ENCODE results near the gene LRRC4B. TPM values are rescaled to one million over a fixed set of nuclear protein-coding genes. Genes with fewer than 3 reads are reported as not detected.
A peak's percentile ranks its signal among the peaks of the same experiment; 100 is the strongest.

Gene LRRC4B
- total and polyA plus RNA-seq, 2 of the 13 experiments (the other 11 are each of a cell fraction or from before 2014, with no cell fraction given): not detected

DNA sequence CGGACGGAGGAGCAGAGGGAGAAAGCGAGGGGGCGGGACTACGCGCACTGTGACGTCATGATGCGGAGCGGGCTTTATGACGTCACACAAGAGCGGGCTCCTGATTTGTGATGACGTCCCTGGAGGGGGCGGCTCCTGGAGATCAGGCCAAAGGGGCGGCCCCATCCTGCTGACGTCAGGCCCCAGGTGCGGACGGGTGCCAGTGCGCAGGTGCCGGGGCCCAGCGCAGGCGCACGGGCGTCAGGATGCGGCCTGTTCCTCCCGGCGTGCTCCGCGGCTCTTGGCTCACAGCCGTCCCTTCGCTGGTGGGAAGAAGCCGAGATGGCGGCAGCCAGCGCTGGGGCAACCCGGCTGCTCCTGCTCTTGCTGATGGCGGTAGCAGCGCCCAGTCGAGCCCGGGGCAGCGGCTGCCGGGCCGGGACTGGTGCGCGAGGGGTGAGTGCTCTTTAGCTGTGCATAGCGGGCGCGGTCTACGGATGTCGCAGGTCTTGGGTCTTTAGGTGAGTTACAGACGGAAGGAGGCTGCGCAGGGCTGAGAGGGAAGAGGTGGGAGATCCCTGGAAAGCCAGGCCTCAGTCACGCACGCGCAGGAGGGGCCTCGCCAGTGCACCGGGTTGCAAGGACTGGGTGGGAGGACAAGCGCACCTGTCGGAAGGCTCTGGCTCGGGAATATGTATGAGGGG is 91.9 kb downstream of the LRRC4B start, which contains the start of the genes EMC10 and GARIN5A:
EMC10 (plus strand) TSS at position 284 of the 683 bp plus-strand sequence; CDS start at position 322, 38 bp downstream.
GARIN5A (minus strand) TSS at position 625 of the 683 bp plus-strand sequence; CDS start at position 165, 460 bp downstream.
- Histone ChIP-seq H3K9me3 (ENCODE audit: low read length) (no peaks in the 10 kb centered on the region), H3K4me2 (ENCODE audit: low read depth, low read length) (no peak within 1 kb of the TSS), H3K36me3 (replicated peaks in 1 of 2; ENCODE audit: control insufficient read depth in 1 of 2, insufficient read depth in 2 of 2, low read length in 2 of 2) (no peaks in the 10 kb centered on the region), H3K4me3 (replicated peaks in 1 of 3; ENCODE audit: insufficient read depth in 1 of 3, low read depth in 2 of 3, low read length in 3 of 3) (no peak within 1 kb of the TSS), H4K20me1 (ENCODE audit: insufficient read depth, low read length) (no peaks in the 10 kb centered on the region), H3K27me3 (ENCODE audit: control insufficient read depth in 1 of 2, insufficient read depth in 2 of 2, low read length in 2 of 2) (peaks cover 3 to 4% of the 10 kb centered on the region in 2 experiments; a peak in 3 of 5 replicates), H3K79me2 (ENCODE audit: insufficient read depth, low read length) (no peaks in the 10 kb centered on the region), H3K4me1 (ENCODE audit: insufficient read depth, low read length) (no peaks in the 10 kb centered on the region), H2AFZ (ENCODE audit: low read length) (no peak within 1 kb of the TSS), H3K27ac (ENCODE audit: extremely low read length, insufficient read depth, low read length) (no peak within 1 kb of the TSS), H3K9ac (ENCODE audit: insufficient read depth, low read depth, low read length) (no peak within 1 kb of the TSS)
- CTCF ChIA-PET (ENCODE audit: low intra/inter-chr PET ratio, low total read pairs): interaction anchor here (1.4 kb wide), 1 partner anchor 108 kb away, joined by 4 read pairs; no protein-coding TSS in a partner anchor
- no peak for ATAC-seq
- in situ Hi-C loops (cut with HindIII; ENCODE audit: extremely low pct_ligation_motif_present, low pct_unique_long_range_greater_than_20kb) (no loop called here), intact Hi-C loops (cut with micrococcal nuclease; ENCODE audit: unreplicated experiment) (no loop called here)
- POLR2A ChIA-PET: no interaction called here
- no TSS peak for BruUV-seq (replicated peaks)
- WGBS (ENCODE audit: low lambda C conversion rate): 61% methylated on average over 27 of the region's 58 CpGs
- FAIRE-seq: no peak
- DNase-seq (ENCODE audit: low spot score): no peak
- TF ChIP-seq GZF1 (CRISPR knock-in tag; IDR thresholded peaks at IDR 0.05) (no peak), MYC (CRISPR knock-in tag; IDR thresholded peaks at IDR 0.05; ENCODE audit: borderline replicate concordance) (no peak), IRX3 (CRISPR knock-in tag; IDR thresholded peaks at IDR 0.05; ENCODE audit: borderline replicate concordance, low read depth) (no peak), ZBTB21 (CRISPR knock-in tag; IDR thresholded peaks at IDR 0.05) (peak; percentile 67; the same call in 1 of the 2 replicates), ZNF652 (CRISPR knock-in tag; IDR thresholded peaks at IDR 0.05; ENCODE audit: borderline replicate concordance, low read depth) (no peak), YEATS2 (CRISPR knock-in tag; IDR thresholded peaks at IDR 0.05; ENCODE audit: borderline replicate concordance) (no peak), CREB1 (IDR thresholded peaks at IDR 0.05) (peak; percentile 97), CREB1 (CRISPR knock-in tag; IDR thresholded peaks at IDR 0.05) (no peak), ZSCAN12 (CRISPR knock-in tag; IDR thresholded peaks at IDR 0.05) (no peak), ZNF235 (CRISPR knock-in tag; IDR thresholded peaks at IDR 0.05; ENCODE audit: borderline replicate concordance) (no peak), ATF7 (IDR thresholded peaks at IDR 0.05) (peak; percentile 90), ATF7 (CRISPR knock-in tag; IDR thresholded peaks at IDR 0.05) (no peak), KDM5B (CRISPR knock-in tag; IDR thresholded peaks at IDR 0.05; ENCODE audit: borderline replicate concordance) (no peak), ZNF432 (CRISPR knock-in tag; IDR thresholded peaks at IDR 0.05; ENCODE audit: borderline replicate concordance) (no peak), ZNF24 (IDR thresholded peaks at IDR 0.05) (no peak), ZFAT (CRISPR knock-in tag; conservative IDR thresholded peaks at IDR 0.05) (no peak), CEBPB (IDR thresholded peaks at IDR 0.05; ENCODE audit: borderline replicate concordance, low read depth, low read length) (no peak), HOXA3 (CRISPR knock-in tag; IDR thresholded peaks at IDR 0.05) (peak; percentile 18; the same call in 1 of the 2 replicates), REL (CRISPR knock-in tag; conservative IDR thresholded peaks at IDR 0.05) (no peak), TEAD3 (CRISPR knock-in tag; optimal IDR thresholded peaks at IDR 0.05; ENCODE audit: borderline replicate concordance) (no peak)
- TF ChIP-seq, protein P1, sequence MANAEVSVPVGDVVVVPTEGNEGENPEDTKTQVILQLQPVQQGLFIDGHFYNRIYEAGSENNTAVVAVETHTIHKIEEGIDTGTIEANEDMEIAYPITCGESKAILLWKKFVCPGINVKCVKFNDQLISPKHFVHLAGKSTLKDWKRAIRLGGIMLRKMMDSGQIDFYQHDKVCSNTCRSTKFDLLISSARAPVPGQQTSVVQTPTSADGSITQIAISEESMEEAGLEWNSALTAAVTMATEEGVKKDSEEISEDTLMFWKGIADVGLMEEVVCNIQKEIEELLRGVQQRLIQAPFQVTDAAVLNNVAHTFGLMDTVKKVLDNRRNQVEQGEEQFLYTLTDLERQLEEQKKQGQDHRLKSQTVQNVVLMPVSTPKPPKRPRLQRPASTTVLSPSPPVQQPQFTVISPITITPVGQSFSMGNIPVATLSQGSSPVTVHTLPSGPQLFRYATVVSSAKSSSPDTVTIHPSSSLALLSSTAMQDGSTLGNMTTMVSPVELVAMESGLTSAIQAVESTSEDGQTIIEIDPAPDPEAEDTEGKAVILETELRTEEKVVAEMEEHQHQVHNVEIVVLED (CRISPR knock-in tag; IDR thresholded peaks at IDR 0.05; ENCODE audit: borderline replicate concordance): no peak
- TF ChIP-seq, protein P2, sequence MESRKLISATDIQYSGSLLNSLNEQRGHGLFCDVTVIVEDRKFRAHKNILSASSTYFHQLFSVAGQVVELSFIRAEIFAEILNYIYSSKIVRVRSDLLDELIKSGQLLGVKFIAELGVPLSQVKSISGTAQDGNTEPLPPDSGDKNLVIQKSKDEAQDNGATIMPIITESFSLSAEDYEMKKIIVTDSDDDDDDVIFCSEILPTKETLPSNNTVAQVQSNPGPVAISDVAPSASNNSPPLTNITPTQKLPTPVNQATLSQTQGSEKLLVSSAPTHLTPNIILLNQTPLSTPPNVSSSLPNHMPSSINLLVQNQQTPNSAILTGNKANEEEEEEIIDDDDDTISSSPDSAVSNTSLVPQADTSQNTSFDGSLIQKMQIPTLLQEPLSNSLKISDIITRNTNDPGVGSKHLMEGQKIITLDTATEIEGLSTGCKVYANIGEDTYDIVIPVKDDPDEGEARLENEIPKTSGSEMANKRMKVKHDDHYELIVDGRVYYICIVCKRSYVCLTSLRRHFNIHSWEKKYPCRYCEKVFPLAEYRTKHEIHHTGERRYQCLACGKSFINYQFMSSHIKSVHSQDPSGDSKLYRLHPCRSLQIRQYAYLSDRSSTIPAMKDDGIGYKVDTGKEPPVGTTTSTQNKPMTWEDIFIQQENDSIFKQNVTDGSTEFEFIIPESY (CRISPR knock-in tag; IDR thresholded peaks at IDR 0.05): peak; percentile 11; the same call in 1 of the 2 replicates

All from HepG2 (cell line).